Measurements from ENCODE around the gene HPSE.

DNA sequence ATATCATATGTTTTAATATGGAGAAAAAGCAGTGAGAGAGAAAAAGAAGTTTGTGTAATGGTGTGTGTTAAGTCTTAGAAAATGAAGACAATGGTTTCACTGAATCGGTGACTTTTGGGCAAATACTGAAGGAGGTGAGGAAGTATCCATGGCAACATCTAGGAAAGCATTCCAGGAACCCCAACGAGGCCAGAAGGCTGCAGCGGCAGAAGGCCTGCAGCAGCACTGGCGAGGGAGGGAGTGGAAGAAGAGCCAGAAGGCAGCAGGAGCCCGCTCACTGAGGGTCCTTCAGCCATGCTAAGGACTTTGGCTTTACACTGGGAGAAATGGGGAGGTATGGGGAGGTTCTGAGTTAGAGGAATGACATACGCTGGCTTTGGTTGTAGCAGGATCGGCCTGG is 76.8 kb downstream of the HPSE start:
- TF ChIP-seq CTCF (IDR thresholded peaks at IDR 0.05 in 2 of 3, conservative IDR thresholded peaks at IDR 0.05 in 1 of 3; ENCODE audit: insufficient read depth in 2 of 3, low read depth in 1 of 3, low read length in 3 of 3) = no peak
- TF ChIP-seq ZNF217 (CRISPR knock-in tag; IDR thresholded peaks at IDR 0.05) = no peak
- TF ChIP-seq TBP (optimal IDR thresholded peaks at IDR 0.05; ENCODE audit: low read depth, low read length) = no peak
- TF ChIP-seq RREB1 (CRISPR knock-in tag; IDR thresholded peaks at IDR 0.05) = no peak
- TF ChIP-seq NFIC (IDR thresholded peaks at IDR 0.05) = no peak

Measured in K562 (cell line).